ENCODE results near the gene CPEB4. TPM values are rescaled to one million over a fixed set of nuclear protein-coding genes. Genes with fewer than 3 reads are reported as not detected.

Gene CPEB4
- total RNA-seq, 1 donor from 2014 or later: 31.9 TPM

DNA sequence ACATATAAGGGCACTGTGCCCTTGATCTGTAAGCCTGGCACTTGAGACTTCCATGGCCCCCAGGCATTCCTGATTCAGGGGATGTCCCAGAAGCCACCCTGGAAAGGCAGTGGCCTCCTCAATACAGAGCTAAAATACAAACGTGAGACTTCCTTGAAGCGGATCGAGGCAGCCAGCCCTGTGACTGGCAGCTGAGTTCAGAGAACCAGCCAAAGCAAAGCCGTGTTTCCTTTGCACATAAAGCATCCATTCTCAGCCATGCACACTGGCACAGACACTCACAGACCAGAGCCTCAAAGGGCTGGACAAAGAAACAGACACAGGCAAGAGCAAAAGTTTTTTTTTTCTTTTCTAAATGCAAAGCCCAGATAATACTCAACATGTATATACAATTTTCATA, 18.8 kb upstream of the CPEB4 start:
- H3K9me3 ChIP-seq: no peaks in the 10 kb centered on the region
- H3K4me1 ChIP-seq: no peaks in the 10 kb centered on the region
- no peak overlapping the region for H3K27ac ChIP-seq
- intact Hi-C loops (cut with DNase I): no loop called here
- DNase-seq (ENCODE audit: extremely low spot score in 2 of 2): no peak
- no peaks in the 10 kb centered on the region for H3K36me3 ChIP-seq
- H3K4me3 ChIP-seq: no peak overlapping the region
- H3K27me3 ChIP-seq: no peaks in the 10 kb centered on the region
- TF ChIP-seq, protein P1, sequence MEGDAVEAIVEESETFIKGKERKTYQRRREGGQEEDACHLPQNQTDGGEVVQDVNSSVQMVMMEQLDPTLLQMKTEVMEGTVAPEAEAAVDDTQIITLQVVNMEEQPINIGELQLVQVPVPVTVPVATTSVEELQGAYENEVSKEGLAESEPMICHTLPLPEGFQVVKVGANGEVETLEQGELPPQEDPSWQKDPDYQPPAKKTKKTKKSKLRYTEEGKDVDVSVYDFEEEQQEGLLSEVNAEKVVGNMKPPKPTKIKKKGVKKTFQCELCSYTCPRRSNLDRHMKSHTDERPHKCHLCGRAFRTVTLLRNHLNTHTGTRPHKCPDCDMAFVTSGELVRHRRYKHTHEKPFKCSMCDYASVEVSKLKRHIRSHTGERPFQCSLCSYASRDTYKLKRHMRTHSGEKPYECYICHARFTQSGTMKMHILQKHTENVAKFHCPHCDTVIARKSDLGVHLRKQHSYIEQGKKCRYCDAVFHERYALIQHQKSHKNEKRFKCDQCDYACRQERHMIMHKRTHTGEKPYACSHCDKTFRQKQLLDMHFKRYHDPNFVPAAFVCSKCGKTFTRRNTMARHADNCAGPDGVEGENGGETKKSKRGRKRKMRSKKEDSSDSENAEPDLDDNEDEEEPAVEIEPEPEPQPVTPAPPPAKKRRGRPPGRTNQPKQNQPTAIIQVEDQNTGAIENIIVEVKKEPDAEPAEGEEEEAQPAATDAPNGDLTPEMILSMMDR (IDR thresholded peaks at IDR 0.05): no peak
- TF ChIP-seq POLR2A (IDR thresholded peaks at IDR 0.05) (no peak), POLR2AphosphoS5 (IDR thresholded peaks at IDR 0.05; ENCODE audit: insufficient read depth in 1 of 2, low read depth in 1 of 2) (no peak)

DNA sequence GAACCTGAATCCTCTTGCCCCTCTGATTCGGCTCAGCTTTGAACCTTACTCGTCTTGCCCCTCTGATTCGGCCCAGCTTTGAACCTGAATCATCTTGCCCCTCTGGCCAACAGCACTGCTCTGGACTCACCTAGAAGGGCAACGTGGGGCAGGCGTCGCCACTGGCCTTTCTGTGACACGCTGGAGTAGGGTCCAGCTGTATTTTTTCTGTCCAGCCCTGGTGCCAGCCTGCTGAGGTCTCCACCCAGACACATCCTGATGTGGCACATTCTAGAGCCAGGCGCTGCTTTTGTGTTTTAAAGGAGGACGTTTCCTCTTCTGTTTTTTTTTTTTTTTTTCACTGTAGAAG, 15.2 kb upstream of the CPEB4 start:
- H3K9me3 ChIP-seq: no peaks in the 10 kb centered on the region
- no peak overlapping the region for H3K27ac ChIP-seq
- intact Hi-C loops (cut with DNase I): no loop called here
- no peak overlapping the region for H3K4me3 ChIP-seq
- TF ChIP-seq, protein P1 (IDR thresholded peaks at IDR 0.05): no peak
- peak in 1 of 2 donors; percentile 31 for TF ChIP-seq POLR2AphosphoS5 (IDR thresholded peaks at IDR 0.05; ENCODE audit: insufficient read depth in 1 of 2, low read depth in 1 of 2)
- H3K4me1 ChIP-seq: no peaks in the 10 kb centered on the region
- H3K27me3 ChIP-seq: no peaks in the 10 kb centered on the region
- H3K36me3 ChIP-seq: no peaks in the 10 kb centered on the region
- DNase-seq (ENCODE audit: extremely low spot score in 2 of 2): peak in 1 of 2 donors; percentile 82

DNA sequence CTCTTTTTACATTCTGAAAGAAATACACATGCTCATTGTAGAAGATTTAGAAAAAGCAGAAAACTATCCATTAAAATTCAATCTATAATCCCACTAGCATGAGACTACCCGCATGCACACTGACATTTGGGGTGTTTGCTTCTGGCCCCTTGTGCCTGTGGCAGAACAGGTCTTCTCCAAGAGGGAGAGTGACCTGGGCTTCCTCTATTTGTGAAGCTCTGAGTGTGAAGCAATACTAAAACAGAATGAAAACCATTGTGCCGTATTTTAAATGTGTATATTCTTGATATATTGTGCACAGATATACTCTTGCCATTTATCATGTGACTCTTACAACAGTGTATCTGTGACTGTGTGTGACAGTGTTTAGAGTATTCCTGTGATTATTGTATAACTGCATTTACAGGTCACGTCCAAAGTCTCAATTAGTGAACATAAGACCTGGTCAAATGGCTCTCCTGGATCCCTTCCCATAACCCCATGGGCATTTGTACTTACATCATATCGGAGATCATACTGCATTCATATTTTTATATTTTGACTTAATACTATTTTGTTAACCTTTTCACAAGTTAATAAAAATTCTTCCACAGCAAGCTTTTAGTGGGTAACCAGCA, 14.7 kb upstream of the CPEB4 start:
- H3K4me1 ChIP-seq: no peaks in the 10 kb centered on the region
- H3K27ac ChIP-seq: no peak overlapping the region
- H3K36me3 ChIP-seq: no peaks in the 10 kb centered on the region
- TF ChIP-seq, protein P1 (IDR thresholded peaks at IDR 0.05): no peak
- TF ChIP-seq POLR2AphosphoS5 (IDR thresholded peaks at IDR 0.05; ENCODE audit: insufficient read depth in 1 of 2, low read depth in 1 of 2): no peak
- TF ChIP-seq POLR2A (IDR thresholded peaks at IDR 0.05): no peak
- no peak for DNase-seq (ENCODE audit: extremely low spot score in 2 of 2)
- intact Hi-C loops (cut with DNase I): no loop called here
- no peaks in the 10 kb centered on the region for H3K9me3 ChIP-seq
- H3K4me3 ChIP-seq: no peak overlapping the region
- no peaks in the 10 kb centered on the region for H3K27me3 ChIP-seq

DNA sequence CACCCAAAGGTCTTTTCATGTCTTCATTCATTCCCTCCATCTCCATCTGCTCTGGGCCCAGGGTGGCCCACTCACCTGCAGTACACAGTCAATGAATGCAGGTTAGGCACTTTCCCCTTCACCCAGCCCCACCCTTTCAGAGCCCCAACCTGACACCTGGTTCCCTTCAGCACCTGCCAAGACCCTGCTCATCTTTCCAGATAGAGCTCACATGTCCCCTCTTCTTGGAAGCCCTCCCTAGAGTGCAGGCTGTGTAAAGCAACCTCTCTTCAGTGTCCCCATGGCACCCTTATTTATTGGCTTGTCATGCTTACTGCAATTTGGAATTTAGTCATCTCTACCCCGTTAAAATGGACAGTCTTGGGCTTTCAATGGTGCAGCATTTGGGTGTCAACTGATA, 13.0 kb upstream of the CPEB4 start:
- TF ChIP-seq, protein P1 (IDR thresholded peaks at IDR 0.05): no peak
- TF ChIP-seq POLR2AphosphoS5 (IDR thresholded peaks at IDR 0.05; ENCODE audit: insufficient read depth in 1 of 2, low read depth in 1 of 2) (no peak), POLR2A (IDR thresholded peaks at IDR 0.05) (no peak)
- Histone ChIP-seq H3K4me3 (no peak overlapping the region), H3K36me3 (no peaks in the 10 kb centered on the region), H3K4me1 (no peaks in the 10 kb centered on the region), H3K27ac (no peak overlapping the region), H3K27me3 (no peaks in the 10 kb centered on the region), H3K9me3 (no peaks in the 10 kb centered on the region)
- DNase-seq (ENCODE audit: extremely low spot score in 2 of 2): peak in 1 of 2 donors; percentile 37
- intact Hi-C loops (cut with DNase I): no loop called here

DNA sequence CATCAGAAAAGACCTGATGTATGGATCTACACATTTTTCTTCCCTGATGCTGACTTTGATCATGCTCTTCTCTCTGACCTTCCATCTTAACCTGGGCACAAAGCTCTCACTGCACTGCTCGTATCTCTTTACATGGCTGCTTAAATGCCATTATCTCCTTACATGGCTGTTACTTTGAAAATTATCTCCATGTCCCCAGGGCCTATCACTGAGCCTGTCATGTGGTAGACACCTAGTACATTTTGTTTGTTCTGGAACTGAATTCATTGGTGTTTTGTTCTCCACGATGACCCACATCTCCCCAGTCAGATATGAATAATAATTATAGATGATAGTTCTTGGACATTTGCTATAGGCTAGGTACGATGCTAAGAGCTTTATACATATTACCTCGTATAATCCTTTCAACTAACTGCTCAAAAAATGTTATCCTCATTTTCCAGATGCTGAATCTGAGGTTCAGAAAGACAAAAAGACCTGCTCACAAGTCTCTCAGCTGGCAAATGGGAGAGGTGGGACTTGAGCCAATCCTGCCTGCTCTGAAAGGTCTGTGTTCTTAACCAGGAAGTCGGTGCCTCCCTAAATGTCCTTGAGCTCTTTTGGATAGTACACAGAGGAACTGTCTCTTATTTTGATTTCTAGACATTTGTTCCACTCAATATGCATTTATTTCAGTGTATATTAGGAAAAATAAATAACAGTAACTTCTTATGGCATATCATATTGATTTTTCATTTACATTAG, 9.8 kb upstream of the CPEB4 start:
- no peaks in the 10 kb centered on the region for H3K36me3 ChIP-seq
- TF ChIP-seq POLR2AphosphoS5 (IDR thresholded peaks at IDR 0.05; ENCODE audit: insufficient read depth in 1 of 2, low read depth in 1 of 2) (no peak), POLR2A (IDR thresholded peaks at IDR 0.05) (no peak)
- TF ChIP-seq, protein P1 (IDR thresholded peaks at IDR 0.05): no peak
- no peaks in the 10 kb centered on the region for H3K9me3 ChIP-seq
- no peak overlapping the region for H3K27ac ChIP-seq
- no peaks in the 10 kb centered on the region for H3K4me1 ChIP-seq
- H3K27me3 ChIP-seq: no peaks in the 10 kb centered on the region
- H3K4me3 ChIP-seq: no peak overlapping the region
- DNase-seq (ENCODE audit: extremely low spot score in 2 of 2): no peak
- intact Hi-C loops (cut with DNase I): no loop called here

All from vagina (tissue), 2 donors.